Measurements from ENCODE around the gene CDC20. TPM values are rescaled to one million over a fixed set of nuclear protein-coding genes. Genes with fewer than 3 reads are reported as not detected.

The CDC20 gene
- total RNA-seq, 2 donors from 2014 or later: 127 to 199 TPM

GRCh38 chr1:43373066-43373940 lies 14.5 kb downstream of the CDC20 start:
- Mint-ChIP-seq H3K4me1 (peaks cover 6% of the 10 kb centered on the region), H3K4me3 (no peak overlapping the region), H3K36me3 (ENCODE audit: low read depth) (peaks cover 11% of the 10 kb centered on the region), H3K9me3 (no peaks in the 10 kb centered on the region), H3K27me3 (no peaks in the 10 kb centered on the region), H3K27ac (no peak overlapping the region)
- ATAC-seq (replicated peaks): no peak

GRCh38 chr1:43376723-43377235 lies 18.0 kb downstream of the CDC20 start:
- H3K27me3 Mint-ChIP-seq: no peaks in the 10 kb centered on the region

GRCh38 chr1:43377831-43378230 lies 19.1 kb downstream of the CDC20 start:
- ATAC-seq (replicated peaks): no peak
- H3K36me3 Mint-ChIP-seq (ENCODE audit: low read depth): peaks cover 37% of the 10 kb centered on the region
- no peaks in the 10 kb centered on the region for H3K9me3 Mint-ChIP-seq
- peaks cover 1% of the 10 kb centered on the region for H3K4me1 Mint-ChIP-seq
- no peak overlapping the region for H3K27ac Mint-ChIP-seq
- no peak overlapping the region for H3K4me3 Mint-ChIP-seq
- no peaks in the 10 kb centered on the region for H3K27me3 Mint-ChIP-seq

More at GRCh38 chr1:43376723-43377235, 18.0 kb downstream of the CDC20 start:
- no peak overlapping the region for H3K27ac Mint-ChIP-seq
- no peaks in the 10 kb centered on the region for H3K9me3 Mint-ChIP-seq
- H3K4me3 Mint-ChIP-seq: no peak overlapping the region
- no peak for ATAC-seq (replicated peaks)
- H3K4me1 Mint-ChIP-seq: no peaks in the 10 kb centered on the region
- peaks cover 28% of the 10 kb centered on the region for H3K36me3 Mint-ChIP-seq (ENCODE audit: low read depth)

- no peaks in the 10 kb centered on the region for H3K9me3 Mint-ChIP-seq
- H3K36me3 Mint-ChIP-seq (ENCODE audit: low read depth): peaks cover 53% of the 10 kb centered on the region
- H3K27me3 Mint-ChIP-seq: no peaks in the 10 kb centered on the region
- peaks cover 3% of the 10 kb centered on the region for H3K4me1 Mint-ChIP-seq
- no peak for ATAC-seq (replicated peaks)
- H3K4me3 Mint-ChIP-seq: no peak overlapping the region
- peak overlapping the region; percentile 1 for H3K27ac Mint-ChIP-seq
Measured at GRCh38 chr1:43379476-43379875, 20.7 kb downstream of the CDC20 start.

- Mint-ChIP-seq H3K27ac (peak overlapping the region; percentile 40), H3K36me3 (ENCODE audit: low read depth) (peaks cover 75% of the 10 kb centered on the region), H3K4me1 (peaks cover 3% of the 10 kb centered on the region), H3K9me3 (no peaks in the 10 kb centered on the region), H3K27me3 (no peaks in the 10 kb centered on the region), H3K4me3 (no peak overlapping the region)
- no peak for ATAC-seq (replicated peaks)
Measured at GRCh38 chr1:43381612-43382011, 22.8 kb downstream of the CDC20 start.

GRCh38 chr1:43382027-43382779 lies 23.4 kb downstream of the CDC20 start:
- ATAC-seq (replicated peaks): no peak
- H3K27me3 Mint-ChIP-seq: no peaks in the 10 kb centered on the region
- peak overlapping the region; percentile 40 for H3K27ac Mint-ChIP-seq
- H3K4me1 Mint-ChIP-seq: peaks cover 3% of the 10 kb centered on the region
- H3K9me3 Mint-ChIP-seq: no peaks in the 10 kb centered on the region
- no peak overlapping the region for H3K4me3 Mint-ChIP-seq
- peaks cover 81% of the 10 kb centered on the region for H3K36me3 Mint-ChIP-seq (ENCODE audit: low read depth)

GRCh38 chr1:43383449-43383848 lies 24.7 kb downstream of the CDC20 start:
- no peaks in the 10 kb centered on the region for H3K9me3 Mint-ChIP-seq
- H3K36me3 Mint-ChIP-seq (ENCODE audit: low read depth): peaks cover 79% of the 10 kb centered on the region
- peaks cover 6% of the 10 kb centered on the region for H3K4me1 Mint-ChIP-seq
- H3K27me3 Mint-ChIP-seq: no peaks in the 10 kb centered on the region
- H3K27ac Mint-ChIP-seq: peak overlapping the region; percentile 36
- no peak overlapping the region for H3K4me3 Mint-ChIP-seq
- ATAC-seq (replicated peaks): no peak

- H3K27ac Mint-ChIP-seq: peak overlapping the region; percentile 3
- no peaks in the 10 kb centered on the region for H3K9me3 Mint-ChIP-seq
- H3K4me1 Mint-ChIP-seq: peaks cover 18% of the 10 kb centered on the region
- peaks cover 68% of the 10 kb centered on the region for H3K36me3 Mint-ChIP-seq (ENCODE audit: low read depth)
- H3K4me3 Mint-ChIP-seq: no peak overlapping the region
- ATAC-seq (replicated peaks): no peak
- H3K27me3 Mint-ChIP-seq: no peaks in the 10 kb centered on the region
Measured at GRCh38 chr1:43386676-43387075, 27.9 kb downstream of the CDC20 start.

- no peak for ATAC-seq (replicated peaks)
- no peaks in the 10 kb centered on the region for H3K27me3 Mint-ChIP-seq
- peak overlapping the region; percentile 99 for H3K27ac Mint-ChIP-seq
- peaks cover 19% of the 10 kb centered on the region for H3K4me1 Mint-ChIP-seq
- no peaks in the 10 kb centered on the region for H3K9me3 Mint-ChIP-seq
- H3K4me3 Mint-ChIP-seq: peak overlapping the region; percentile 98
- H3K36me3 Mint-ChIP-seq (ENCODE audit: low read depth): peaks cover 61% of the 10 kb centered on the region
Measured at GRCh38 chr1:43387976-43388599, 29.3 kb downstream of the CDC20 start.

GRCh38 chr1:43388613-43389012 lies 29.8 kb downstream of the CDC20 start:
- peaks cover 61% of the 10 kb centered on the region for H3K36me3 Mint-ChIP-seq (ENCODE audit: low read depth)
- peak overlapping the region; percentile 98 for H3K4me3 Mint-ChIP-seq
- H3K4me1 Mint-ChIP-seq: peaks cover 19% of the 10 kb centered on the region
- H3K9me3 Mint-ChIP-seq: no peaks in the 10 kb centered on the region
- no peaks in the 10 kb centered on the region for H3K27me3 Mint-ChIP-seq
- no peak for ATAC-seq (replicated peaks)
- peak overlapping the region; percentile 99 for H3K27ac Mint-ChIP-seq

- Mint-ChIP-seq H3K4me1 (peaks cover 19% of the 10 kb centered on the region), H3K36me3 (ENCODE audit: low read depth) (peaks cover 56% of the 10 kb centered on the region), H3K27me3 (no peaks in the 10 kb centered on the region), H3K9me3 (no peaks in the 10 kb centered on the region), H3K27ac (peak within 1 kb of the TSS; percentile 99), H3K4me3 (peak within 1 kb of the TSS; percentile 98)
- peak; percentile 99 for ATAC-seq (replicated peaks)
Measured at GRCh38 chr1:43389326-43390313, 30.8 kb downstream of the CDC20 start, which contains the start of the genes MED8 and SZT2. MED8 (minus strand) TSS chr1:43389800; CDS start chr1:43389764, 36 bp downstream. SZT2 (plus strand) TSS chr1:43389899; CDS start chr1:43389969, 70 bp downstream.

GRCh38 chr1:43392702-43393101 lies 33.9 kb downstream of the CDC20 start:
- Mint-ChIP-seq H3K4me1 (peaks cover 19% of the 10 kb centered on the region), H3K27ac (no peak overlapping the region), H3K9me3 (no peaks in the 10 kb centered on the region), H3K36me3 (ENCODE audit: low read depth) (peaks cover 43% of the 10 kb centered on the region), H3K4me3 (no peak overlapping the region), H3K27me3 (no peaks in the 10 kb centered on the region)
- ATAC-seq (replicated peaks): no peak

- Mint-ChIP-seq H3K27ac (no peak overlapping the region), H3K36me3 (ENCODE audit: low read depth) (peaks cover 33% of the 10 kb centered on the region), H3K4me1 (peaks cover 4% of the 10 kb centered on the region), H3K9me3 (no peaks in the 10 kb centered on the region), H3K4me3 (no peak overlapping the region), H3K27me3 (no peaks in the 10 kb centered on the region)
- no peak for ATAC-seq (replicated peaks)
Measured at GRCh38 chr1:43395523-43395922, 36.7 kb downstream of the CDC20 start.
